NB4 (cell line): ENCODE results near the gene BCL2.

Experiments used
- CTCF ChIP-seq: IDR thresholded peaks from one replicate; pipeline ENCODE4 v1.5.1; 2012; ENCODE audit warnings: low read depth, low read length
- MYC ChIP-seq: IDR thresholded peaks from 2 replicates; pipeline ENCODE4 v1.6.1; 2011; ENCODE audit warnings: low read depth, low read length
- POLR2A ChIP-seq: IDR thresholded peaks from 2 replicates; pipeline ENCODE4 v1.6.1; 2011; ENCODE audit warnings: mild to moderate bottlenecking; ENCODE audit not compliant: insufficient read length; ENCODE audit errors: extremely low read depth

GRCh38 chr18:63112706-63113105, 206.9 kb downstream of the BCL2 start:
- TF ChIP-seq MYC: no peak
- no peak for TF ChIP-seq CTCF
- no peak for TF ChIP-seq POLR2A
